ENCODE results near the gene TLE3. TPM values are rescaled to one million over a fixed set of nuclear protein-coding genes. Genes with fewer than 3 reads are reported as not detected.

The TLE3 gene
- total and polyA plus RNA-seq, 9 donors = 17.5 to 70.8 (median 58.9) TPM

- H3K36me3 ChIP-seq = no peaks in the 10 kb centered on the region
- H3K27ac ChIP-seq = no peak overlapping the region
- H3K4me3 ChIP-seq = no peak overlapping the region
- H3K9me3 ChIP-seq = no peaks in the 10 kb centered on the region
- TF ChIP-seq POLR2A (IDR thresholded peaks at IDR 0.05) (no peak), CTCF (IDR thresholded peaks at IDR 0.05) (no peak)
- H3K27me3 ChIP-seq = no peaks in the 10 kb centered on the region
- intact Hi-C loops (cut with DNase I) = loop anchor here in 1 of 4 donors (10.0 kb wide), 2 partner anchors 201 to 589 kb away; no protein-coding TSS in a partner anchor
- peaks cover 8% of the 10 kb centered on the region for H3K4me1 ChIP-seq (ENCODE audit: insufficient read depth)
- 74 to 90% (median 86%) methylated on average over 17 of the region's 17 CpGs for WGBS, 3 donors
- peak in 2 of 5 donors; percentile 10 to 21 for DNase-seq
Observed at GRCh38 chr15:70063261-70063925, 34.3 kb downstream of the TLE3 start.

GRCh38 chr15:70062321-70062956 is 35.3 kb downstream of the TLE3 start:
- peaks cover 8% of the 10 kb centered on the region for H3K4me1 ChIP-seq (ENCODE audit: insufficient read depth)

GRCh38 chr15:70061696-70062270 is 35.9 kb downstream of the TLE3 start:
- no peak overlapping the region for H3K4me3 ChIP-seq
- peaks cover 8% of the 10 kb centered on the region for H3K4me1 ChIP-seq (ENCODE audit: insufficient read depth)
- peak in 1 of 5 donors; percentile 13 for DNase-seq
- no peaks in the 10 kb centered on the region for H3K9me3 ChIP-seq
- H3K27me3 ChIP-seq = no peaks in the 10 kb centered on the region
- no peaks in the 10 kb centered on the region for H3K36me3 ChIP-seq
- no peak overlapping the region for H3K27ac ChIP-seq
- TF ChIP-seq POLR2A (IDR thresholded peaks at IDR 0.05) = no peak
- no peak for TF ChIP-seq CTCF (IDR thresholded peaks at IDR 0.05)
- TF ChIP-seq EP300 (IDR thresholded peaks at IDR 0.05) = no peak
- WGBS, 3 donors = 66 to 75% (median 71%) methylated on average over 15 of the region's 15 CpGs
- intact Hi-C loops (cut with DNase I) = loop anchor here in 1 of 4 donors (10.0 kb wide), 2 partner anchors 203 to 587 kb away; no protein-coding TSS in a partner anchor

More at GRCh38 chr15:70062321-70062956, 35.3 kb downstream of the TLE3 start:
- H3K9me3 ChIP-seq = no peaks in the 10 kb centered on the region
- H3K27me3 ChIP-seq = no peaks in the 10 kb centered on the region
- 9 to 20% (median 17%) methylated on average over 26 to 29 of the region's 29 CpGs for WGBS, 3 donors
- no peak for TF ChIP-seq EP300 (IDR thresholded peaks at IDR 0.05)
- DNase-seq = peak; percentile 80 to 90 (median 88)
- intact Hi-C loops (cut with DNase I) = loop anchor here in 1 of 4 donors (10.0 kb wide), 2 partner anchors 202 to 588 kb away; no protein-coding TSS in a partner anchor
- no peaks in the 10 kb centered on the region for H3K36me3 ChIP-seq
- no peak overlapping the region for H3K27ac ChIP-seq
- no peak overlapping the region for H3K4me3 ChIP-seq

DNA sequence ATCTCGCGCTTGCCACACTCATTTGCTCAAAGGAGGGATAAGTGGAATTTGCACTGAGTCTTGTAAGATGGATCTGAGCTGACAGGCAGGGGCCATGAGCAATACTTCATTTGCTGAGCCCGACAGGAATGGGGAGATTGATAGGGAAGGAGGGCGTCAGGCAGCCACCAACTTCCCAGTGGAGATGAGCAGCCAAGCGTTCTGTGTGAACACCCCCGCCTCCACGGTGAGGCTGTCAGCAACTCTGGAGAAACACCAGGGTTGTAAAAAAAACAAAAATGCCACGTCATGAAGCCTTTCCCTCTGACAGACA is 36.8 kb downstream of the TLE3 start:
- Histone ChIP-seq H3K4me3 (no peak overlapping the region), H3K36me3 (no peaks in the 10 kb centered on the region), H3K4me1 (ENCODE audit: insufficient read depth) (peaks cover 8% of the 10 kb centered on the region), H3K9me3 (no peaks in the 10 kb centered on the region), H3K27me3 (no peaks in the 10 kb centered on the region), H3K27ac (no peak overlapping the region)
- no peak for DNase-seq
- TF ChIP-seq POLR2A (IDR thresholded peaks at IDR 0.05) (no peak), EP300 (IDR thresholded peaks at IDR 0.05) (no peak), CTCF (IDR thresholded peaks at IDR 0.05) (no peak)
- intact Hi-C loops (cut with DNase I) = loop anchor here in 1 of 4 donors (10.0 kb wide), 2 partner anchors 204 to 586 kb away; no protein-coding TSS in a partner anchor
- 92 to 94% (median 93%) methylated on average over 8 of the region's 8 CpGs for WGBS, 3 donors
